ENCODE data around the gene SCRN3. TPM values are rescaled to one million over a fixed set of nuclear protein-coding genes. Genes with fewer than 3 reads are reported as not detected.

SCRN3 gene
- total and polyA plus RNA-seq, 2 of the 4 experiments (the other 2 are of a cell fraction): 9.9 to 11.4 TPM

- no peak for TF ChIP-seq BHLHE40 (IDR thresholded peaks at IDR 0.05; ENCODE audit: low read depth, low read length)
- no peak for TF ChIP-seq RFX5 (IDR thresholded peaks at IDR 0.05; ENCODE audit: low read depth, low read length)
- no peaks in the 10 kb centered on the region for H4K20me1 ChIP-seq (ENCODE audit: insufficient read depth, low read length)
- no TSS peak for BruUV-seq (replicated peaks)
- ATAC-seq (ENCODE audit: low read depth) (no peak), DNase-seq (no peak)
- no CpG with 5 or more reads among the region's 1 CpG for WGBS, 2 experiments (ENCODE audit: extremely low coverage in 2 of 2, insufficient read length in 1 of 2)
- intact Hi-C loops (cut with micrococcal nuclease): no loop called here
- H3K4me1 ChIP-seq (ENCODE audit: control insufficient read depth, insufficient read depth, low read length): no peaks in the 10 kb centered on the region
- no peak overlapping the region for H3K23ac ChIP-seq (ENCODE audit: low read depth, low read length)
- no peaks in the 10 kb centered on the region for H3K79me1 ChIP-seq (ENCODE audit: low read depth in 1 of 2, low read length in 2 of 2)
- H2BK5ac ChIP-seq (ENCODE audit: low read depth, low read length, poor library complexity, severe bottlenecking): no peak overlapping the region
- in situ Hi-C loops (cut with MboI; ENCODE audit: low sequenced_read_pairs): loop anchor here (10.0 to 25.0 kb wide), 2 partner anchors 234 to 526 kb away; no protein-coding TSS in a partner anchor
- H2BK120ac ChIP-seq (ENCODE audit: low read depth, low read length): no peak overlapping the region
- no peaks in the 10 kb centered on the region for H3K27me3 ChIP-seq (ENCODE audit: control insufficient read depth, insufficient read depth, low read length)
- no peak overlapping the region for H4K8ac ChIP-seq (ENCODE audit: low read depth in 2 of 2, low read length in 2 of 2)
- H2AK5ac ChIP-seq (ENCODE audit: low read depth, low read length): no peak overlapping the region
- dilution Hi-C loops (cut with HindIII; ENCODE audit: low sequenced_read_pairs, unreplicated experiment): no loop called here
- CTCF ChIA-PET: interaction anchor here (0.7 to 5.8 kb wide), 2 partner anchors 15 to 86 kb away, joined by 4 to 34 read pairs; no protein-coding TSS in a partner anchor
- no peak overlapping the region for H3K14ac ChIP-seq (replicated peaks; ENCODE audit: low read depth, low read length)
- no peak overlapping the region for H2BK15ac ChIP-seq (ENCODE audit: low read depth, low read length)
- H2BK20ac ChIP-seq (ENCODE audit: low read depth, low read length): no peak overlapping the region
- H3K4me2 ChIP-seq (ENCODE audit: low read depth, low read length): no peak overlapping the region
- H3K18ac ChIP-seq (ENCODE audit: low read depth, low read length): no peak overlapping the region
- no peaks in the 10 kb centered on the region for H3K9me3 ChIP-seq (ENCODE audit: control insufficient read depth, insufficient read depth, low read length)
- POLR2A ChIA-PET (ENCODE audit: unreplicated experiment): no interaction called here
- H3K27ac ChIP-seq (ENCODE audit: insufficient read depth, low read length): no peak overlapping the region
- no peak overlapping the region for H2AFZ ChIP-seq (replicated peaks; ENCODE audit: low read length, poor library complexity)
- no peak overlapping the region for H4K91ac ChIP-seq (ENCODE audit: insufficient read depth, low read depth, low read length)
- no peak overlapping the region for H3K4me3 ChIP-seq (ENCODE audit: insufficient read depth, low read depth, low read length)
- H3K36me3 ChIP-seq (ENCODE audit: control insufficient read depth, insufficient read depth, low read length): no peaks in the 10 kb centered on the region
- H4K5ac ChIP-seq (ENCODE audit: low read depth, low read length): no peak overlapping the region
- H2AK9ac ChIP-seq (replicated peaks; ENCODE audit: low read depth, low read length, poor library complexity): no peak overlapping the region
- H3K9ac ChIP-seq (ENCODE audit: low read depth, low read length): no peak overlapping the region
- H3K4ac ChIP-seq (ENCODE audit: low read depth, low read length): no peak overlapping the region
- H3K9me1 ChIP-seq (ENCODE audit: insufficient read depth, low read length): no peaks in the 10 kb centered on the region
- no peak overlapping the region for H3K56ac ChIP-seq (ENCODE audit: extremely low read depth, insufficient read depth, low read length)
Observed at GRCh38 chr2:174461221-174461620, 65.7 kb downstream of the SCRN3 start.

All from IMR-90 (cell line).